OCI-LY7 (cell line): ENCODE results near the gene PRLR. TPM values are rescaled to one million over a fixed set of nuclear protein-coding genes. Genes with fewer than 3 reads are reported as not detected.

Experiments
- BruUV-seq: library from RNA; stranded (reverse); fragments of 400-500 nt; replicated peaks from 2 replicates; lab custom pipeline; 2021; lab: Mats Ljungman, UMichigan
- CTCF ChIA-PET: fragments of 300-600 bp; sonication (Branson Sonifier 250); formaldehyde crosslinking; loops from one replicate; lab custom pipeline; 2022; ENCODE audit warnings: antibody characterized with exemption; ENCODE audit not compliant: unreplicated experiment; lab: Charles Lee
- POLR2A ChIA-PET: fragments of 300-600 bp; sonication (Branson Sonifier 250); formaldehyde crosslinking; loops from one replicate; lab custom pipeline; 2022; ENCODE audit warnings: antibody characterized with exemption; lab: Charles Lee
- DNase-seq: peaks from one replicate; pipeline ENCODE4 v3.0.0-alpha.2; 2015; ENCODE audit warnings: low spot score
- H2AFZ ChIP-seq: fragments of 200-600 bp; sonication (generic), shearing (Covaris generic); 2 replicates; pipeline ENCODE4 v1.6.1; 2014; ENCODE audit warnings: mild to moderate bottlenecking, antibody characterized with exemption, low read length, moderate library complexity
- H3K27ac ChIP-seq: fragments of 200-600 bp; sonication (generic); 2 replicates; pipeline ENCODE4 v1.5.1; 2014; ENCODE audit warnings: mixed run types, low read depth, mild to moderate bottlenecking, moderate library complexity, low read length, inconsistent platforms; ENCODE audit not compliant: poor library complexity, severe bottlenecking
- H3K36me3 ChIP-seq: fragments of 200-600 bp; sonication (generic); 2 replicates; pipeline ENCODE4 v1.6.1; 2014; ENCODE audit warnings: mild to moderate bottlenecking, antibody characterized with exemption, low read length, moderate library complexity, mixed read lengths; ENCODE audit not compliant: insufficient read depth
- H3K4me1 ChIP-seq: fragments of 200-600 bp; sonication (generic); 2 replicates; pipeline ENCODE4 v1.5.1; 2014; ENCODE audit warnings: mild to moderate bottlenecking, low read length; ENCODE audit not compliant: insufficient read depth, poor library complexity, severe bottlenecking
- H3K4me2 ChIP-seq: fragments of 200-600 bp; sonication (generic); 2 replicates; pipeline ENCODE4 v1.6.1; 2014; ENCODE audit warnings: mild to moderate bottlenecking, low read length
- H3K4me3 ChIP-seq: fragments of 200-600 bp; sonication (generic); 2 replicates; pipeline ENCODE4 v1.5.1; 2014; ENCODE audit warnings: mild to moderate bottlenecking, low read depth, low read length; ENCODE audit not compliant: poor library complexity, severe bottlenecking
- H3K79me2 ChIP-seq: fragments of 200-600 bp; sonication (generic); 2 replicates; pipeline ENCODE4 v1.6.1; 2016; ENCODE audit warnings: low read depth, mild to moderate bottlenecking, low read length, moderate library complexity, mixed read lengths; ENCODE audit not compliant: insufficient read depth
- H3K9me2 ChIP-seq: fragments of 200-600 bp; sonication (generic); 2 replicates; pipeline ENCODE4 v1.6.1; 2016; ENCODE audit warnings: mild to moderate bottlenecking, low read length, mixed read lengths; ENCODE audit not compliant: insufficient read depth
- H3K9me3 ChIP-seq: fragments of 200-600 bp; sonication (generic); 2 replicates; pipeline ENCODE4 v1.6.1; 2014; ENCODE audit warnings: mild to moderate bottlenecking, mixed run types, low read length, mixed read lengths
- H4K20me1 ChIP-seq: fragments of 200-600 bp; sonication (generic); 2 replicates; pipeline ENCODE4 v1.6.1; 2014; ENCODE audit warnings: mild to moderate bottlenecking, antibody characterized with exemption, low read length, moderate library complexity, mixed read lengths; ENCODE audit not compliant: insufficient read depth
- EZH2phosphoT487 ChIP-seq: fragments of 200-600 bp; sonication (generic); IDR thresholded peaks from 2 replicates; pipeline ENCODE4 v1.6.1; 2018; ENCODE audit warnings: low read depth, borderline replicate concordance, mild to moderate bottlenecking, mixed run types, antibody characterized with exemption, low read length, moderate library complexity, mixed read lengths
- intact Hi-C: fragments of 100-400 bp; cut with micrococcal nuclease; formaldehyde crosslinking; loops from one replicate; pipeline ENCODE4 v1.10.0; 2022; ENCODE audit not compliant: unreplicated experiment
- total RNA-seq, 2 experiments: library from RNA; depleted of rRNA in 1 of 2; stranded (reverse); fragments of >200 nt in 1 of 2; shearing (Covaris generic) in 1 of 2; gene quantifications; 2 replicates each; pipeline ENCODE4 v1.2.3, GENCODE V29; 2014 to 2022
- TF ChIP-seq, protein P1 (sequence below): fragments of 200-600 bp; sonication (generic); conservative IDR thresholded peaks from 2 replicates; pipeline ENCODE4 v1.5.1; 2014; ENCODE audit warnings: mild to moderate bottlenecking, antibody characterized with exemption, low read length, moderate library complexity, mixed read lengths

Gene PRLR
- total RNA-seq, 2 experiments from 2014 or later: not detected

DNA sequence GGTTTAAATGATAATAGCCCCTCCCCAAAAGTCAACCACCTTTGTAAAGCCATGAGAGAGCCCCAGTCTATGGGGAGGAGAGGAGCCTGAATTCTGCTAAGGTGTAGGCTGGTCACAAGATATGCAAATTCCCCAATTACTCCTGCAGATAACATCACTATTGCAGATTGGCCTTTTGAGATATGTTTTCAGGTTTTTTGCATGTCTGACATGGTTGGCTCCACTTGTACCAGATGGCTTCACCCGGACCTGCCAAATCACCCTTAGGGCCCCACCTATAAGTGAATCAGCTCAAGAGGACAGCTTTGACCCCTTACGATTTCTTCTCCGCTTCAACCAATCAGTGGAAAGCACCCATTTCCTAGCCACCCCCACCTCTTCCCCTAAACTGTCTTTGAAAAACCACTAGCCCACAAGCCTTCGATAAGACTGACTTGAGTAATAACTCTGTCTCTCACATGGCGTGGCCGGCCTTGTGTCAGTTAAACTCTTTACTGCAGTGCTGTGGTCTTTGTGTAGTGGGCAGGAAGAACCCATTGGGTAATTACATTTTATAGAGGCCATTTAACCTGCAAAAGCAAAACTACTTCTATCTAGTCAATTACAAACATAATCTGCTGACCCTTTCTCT is 69.7 kb downstream of the PRLR start:
- Histone ChIP-seq H3K9me2 (0 out of 2 replicates have a peak, but pooled peaks cover 2% of the 10 kb centered on the region), H2AFZ (no peak overlapping the region), H3K9me3 (no peaks in the 10 kb centered on the region), H3K4me2 (no peak overlapping the region), H3K27ac (no peak overlapping the region), H3K4me3 (no peak overlapping the region), H4K20me1 (no peaks in the 10 kb centered on the region), H3K36me3 (no peaks in the 10 kb centered on the region), H3K79me2 (no peaks in the 10 kb centered on the region), H3K4me1 (no peaks in the 10 kb centered on the region)
- DNase-seq: no peak
- TF ChIP-seq, protein P1, sequence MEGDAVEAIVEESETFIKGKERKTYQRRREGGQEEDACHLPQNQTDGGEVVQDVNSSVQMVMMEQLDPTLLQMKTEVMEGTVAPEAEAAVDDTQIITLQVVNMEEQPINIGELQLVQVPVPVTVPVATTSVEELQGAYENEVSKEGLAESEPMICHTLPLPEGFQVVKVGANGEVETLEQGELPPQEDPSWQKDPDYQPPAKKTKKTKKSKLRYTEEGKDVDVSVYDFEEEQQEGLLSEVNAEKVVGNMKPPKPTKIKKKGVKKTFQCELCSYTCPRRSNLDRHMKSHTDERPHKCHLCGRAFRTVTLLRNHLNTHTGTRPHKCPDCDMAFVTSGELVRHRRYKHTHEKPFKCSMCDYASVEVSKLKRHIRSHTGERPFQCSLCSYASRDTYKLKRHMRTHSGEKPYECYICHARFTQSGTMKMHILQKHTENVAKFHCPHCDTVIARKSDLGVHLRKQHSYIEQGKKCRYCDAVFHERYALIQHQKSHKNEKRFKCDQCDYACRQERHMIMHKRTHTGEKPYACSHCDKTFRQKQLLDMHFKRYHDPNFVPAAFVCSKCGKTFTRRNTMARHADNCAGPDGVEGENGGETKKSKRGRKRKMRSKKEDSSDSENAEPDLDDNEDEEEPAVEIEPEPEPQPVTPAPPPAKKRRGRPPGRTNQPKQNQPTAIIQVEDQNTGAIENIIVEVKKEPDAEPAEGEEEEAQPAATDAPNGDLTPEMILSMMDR: no peak
- TF ChIP-seq EZH2phosphoT487: no peak
- ChIA-PET POLR2A (no interaction called here), CTCF (no interaction called here)
- BruUV-seq: no TSS peak
- intact Hi-C loops: no loop called here

DNA sequence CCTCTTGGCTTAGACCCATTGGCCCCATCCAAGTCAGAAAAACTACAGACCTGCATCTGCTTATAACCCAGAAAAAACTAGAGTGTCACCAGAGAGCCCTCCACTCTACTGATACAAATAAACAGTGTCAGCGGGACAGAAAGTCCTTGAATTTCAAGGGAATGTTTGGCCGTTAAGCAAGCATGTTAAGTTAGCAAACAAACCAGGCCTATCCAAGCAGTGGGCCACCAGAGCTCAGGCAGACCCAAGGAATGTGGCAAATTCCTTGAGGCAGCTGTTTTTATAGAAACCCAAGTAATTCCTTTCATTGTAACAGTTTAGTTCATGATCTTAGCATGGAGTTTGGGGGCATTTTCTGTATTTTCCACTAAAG is 70.9 kb downstream of the PRLR start:
- H3K27ac ChIP-seq: no peak overlapping the region
- no peaks in the 10 kb centered on the region for H3K36me3 ChIP-seq
- H2AFZ ChIP-seq: no peak overlapping the region
- ChIA-PET CTCF (no interaction called here), POLR2A (no interaction called here)
- no peak for TF ChIP-seq EZH2phosphoT487
- TF ChIP-seq, protein P1: no peak
- no peaks in the 10 kb centered on the region for H3K4me1 ChIP-seq
- H4K20me1 ChIP-seq: no peaks in the 10 kb centered on the region
- intact Hi-C loops: no loop called here
- no peak overlapping the region for H3K4me2 ChIP-seq
- H3K9me3 ChIP-seq: no peaks in the 10 kb centered on the region
- BruUV-seq: no TSS peak
- DNase-seq: no peak
- no peaks in the 10 kb centered on the region for H3K9me2 ChIP-seq
- no peak overlapping the region for H3K4me3 ChIP-seq
- H3K79me2 ChIP-seq: no peaks in the 10 kb centered on the region

GRCh38 chr5:35158622-35159369 is 71.5 kb downstream of the PRLR start:
- Histone ChIP-seq H3K4me2 (no peak overlapping the region), H2AFZ (no peak overlapping the region), H3K4me3 (no peak overlapping the region), H3K4me1 (no peaks in the 10 kb centered on the region), H3K36me3 (no peaks in the 10 kb centered on the region), H3K27ac (no peak overlapping the region), H3K9me3 (no peaks in the 10 kb centered on the region), H4K20me1 (no peaks in the 10 kb centered on the region), H3K9me2 (no peaks in the 10 kb centered on the region), H3K79me2 (no peaks in the 10 kb centered on the region)
- TF ChIP-seq, protein P1: no peak
- TF ChIP-seq EZH2phosphoT487: no peak
- intact Hi-C loops: no loop called here
- CTCF ChIA-PET: no interaction called here
- no peak for DNase-seq
- BruUV-seq: no TSS peak
- POLR2A ChIA-PET: no interaction called here
